C1 segment of cervical spinal cord (tissue), 14 donors: Measurements from ENCODE around the gene TECPR1.
A peak's percentile ranks its signal among the peaks of the same experiment; 100 is the strongest.

ENCODE experiments used
- DNase-seq, 14 donors: peaks; one replicate each; lab custom pipeline; 2025; lab: John Stamatoyannopoulos, UW

TECPR1 gene

DNA sequence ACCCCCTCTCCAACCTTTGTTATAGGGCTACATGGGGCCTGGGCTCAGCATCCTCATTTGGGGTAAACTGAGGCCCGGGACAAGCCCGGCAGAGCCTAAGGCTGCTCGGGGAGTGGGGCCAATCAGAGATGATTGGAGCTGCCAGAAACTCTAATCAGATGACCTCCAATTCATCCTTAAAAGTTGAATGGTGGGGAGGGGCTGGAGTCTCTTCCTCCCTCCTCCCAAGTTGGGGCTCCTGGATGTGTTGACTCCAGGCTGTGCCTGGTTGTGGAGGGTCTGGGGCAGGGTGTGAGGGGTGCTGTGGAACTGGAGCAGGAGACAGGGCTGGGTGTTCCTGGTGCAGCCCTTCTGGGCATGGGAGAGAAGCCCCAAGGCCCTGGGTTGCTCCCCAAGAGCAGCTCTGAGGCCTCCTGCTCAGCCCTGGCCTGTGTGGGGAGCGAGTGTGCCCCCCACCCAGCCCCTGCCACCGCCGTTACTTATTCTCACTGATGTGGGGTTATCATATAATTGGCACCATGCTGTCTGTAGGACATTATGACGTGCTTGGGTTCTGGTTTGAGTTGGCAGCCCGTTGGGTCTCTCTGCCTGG lies 38.6 kb downstream of the TECPR1 start:
- no peak for DNase-seq

GRCh38 chr7:98212532-98213041 lies 39.4 kb downstream of the TECPR1 start:
- no peak for DNase-seq

- no peak for DNase-seq
These were observed 40.1 kb downstream of the TECPR1 start for GRCh38 chr7:98211676-98212531.

DNA sequence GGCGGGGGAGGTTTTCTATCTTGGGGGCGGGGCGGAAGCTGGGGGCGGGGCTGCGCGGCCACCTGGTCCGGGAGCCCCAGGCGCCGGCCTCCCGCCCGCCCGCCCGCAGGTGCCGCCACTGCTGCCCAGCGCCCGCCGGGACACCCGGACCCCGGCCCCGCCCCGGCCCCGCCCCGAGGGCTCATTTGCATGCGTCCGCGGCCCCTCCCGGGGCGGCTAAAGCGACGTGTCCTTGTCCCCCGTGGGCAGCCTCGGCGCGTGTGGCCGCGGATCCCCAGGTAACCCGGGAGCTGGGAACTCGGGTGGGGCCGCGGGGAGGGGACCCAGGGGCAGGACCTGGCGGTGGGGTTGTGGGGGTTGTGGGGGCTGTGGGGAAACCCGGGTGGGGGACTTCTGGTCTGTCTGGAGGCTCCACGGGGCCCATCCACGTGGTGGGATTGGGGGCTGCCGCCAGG lies 40.8 kb downstream of the TECPR1 start, which contains the start of gene BHLHA15:
Gene BHLHA15 (plus strand): TSS at position 219 of the 455 bp plus-strand sequence. CDS start 871 bp downstream, outside the sequence.
- no peak for DNase-seq

DNA sequence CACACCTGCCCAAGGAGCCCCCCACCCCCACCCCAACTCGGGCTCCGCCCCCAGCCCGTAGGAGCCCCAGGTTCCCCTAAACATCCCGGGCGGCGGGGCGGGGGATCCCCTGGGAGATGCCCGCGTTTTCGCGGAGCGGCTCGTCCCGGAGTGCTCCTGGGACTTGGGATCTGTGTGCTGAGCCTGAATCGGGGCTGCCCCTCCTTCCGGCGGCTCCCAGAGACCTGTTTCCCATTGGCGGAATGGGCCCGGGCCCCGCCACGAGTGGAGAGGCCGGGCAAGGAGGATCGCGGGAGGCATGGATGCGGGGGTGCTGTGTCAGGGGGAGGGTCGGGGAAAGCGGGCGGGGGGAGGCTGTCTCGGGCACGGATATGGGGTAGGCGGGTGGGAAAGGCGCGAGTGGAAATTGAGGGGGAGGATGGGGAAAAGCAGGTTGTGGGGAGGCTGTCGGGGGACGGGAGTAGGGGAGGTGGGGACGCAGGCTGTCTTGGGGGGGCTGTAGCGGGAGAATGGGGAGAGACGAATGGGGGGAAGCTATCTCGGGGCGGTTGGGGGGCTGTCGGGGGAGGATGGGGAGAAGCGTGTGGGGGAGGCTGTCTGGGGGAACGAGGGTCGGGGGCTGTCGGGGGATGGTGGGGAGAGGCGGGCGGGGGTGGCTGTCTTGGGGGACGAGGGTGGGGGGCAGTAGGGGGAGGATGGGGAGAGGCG lies 41.4 kb downstream of the TECPR1 start:
- no peak for DNase-seq

DNA sequence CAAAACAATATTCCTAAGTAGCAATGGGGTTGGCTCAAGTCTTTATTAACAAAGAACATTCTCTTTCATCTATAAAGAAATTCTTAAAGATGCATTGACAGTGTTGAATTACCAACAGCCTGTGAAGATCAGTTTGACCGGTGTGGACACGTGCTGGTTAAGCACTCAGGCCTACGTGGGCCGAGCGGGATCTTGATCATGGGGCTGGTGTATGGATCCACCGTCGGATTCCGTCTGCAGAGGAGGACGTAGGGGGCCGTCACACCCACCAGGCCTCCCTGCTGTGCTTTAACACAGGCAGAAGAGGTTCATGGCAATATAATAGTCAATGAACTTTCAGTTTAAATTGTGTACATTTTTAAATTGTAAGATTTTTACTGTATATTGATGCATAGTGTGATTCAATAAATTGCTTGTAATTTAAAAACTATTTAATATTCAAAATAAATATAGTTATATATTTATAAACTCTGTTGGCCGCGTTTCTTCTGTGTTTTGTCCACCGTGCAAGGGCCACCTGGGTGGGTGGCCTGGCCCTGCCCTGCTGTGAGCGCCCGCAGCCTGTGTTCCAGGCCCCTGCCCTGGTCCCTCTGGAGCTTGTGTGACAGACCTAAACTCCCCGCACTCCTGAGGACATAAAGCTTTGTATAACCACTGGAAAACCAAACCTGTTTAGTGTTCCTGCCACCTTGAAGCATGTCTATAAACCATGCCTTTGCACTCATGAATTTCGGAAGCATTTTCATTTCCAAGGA lies 42.7 kb downstream of the TECPR1 start:
- DNase-seq = no peak

- no peak for DNase-seq
These were observed 45.3 kb downstream of the TECPR1 start for GRCh38 chr7:98206451-98207330.

GRCh38 chr7:98205162-98205845 lies 46.7 kb downstream of the TECPR1 start:
- DNase-seq = no peak

- DNase-seq = no peak
These were observed 47.4 kb downstream of the TECPR1 start for GRCh38 chr7:98204670-98205069.

- no peak for DNase-seq
These were observed 47.9 kb downstream of the TECPR1 start for GRCh38 chr7:98203964-98204605.

- DNase-seq = no peak
These were observed 48.6 kb downstream of the TECPR1 start for GRCh38 chr7:98203261-98203963.

DNA sequence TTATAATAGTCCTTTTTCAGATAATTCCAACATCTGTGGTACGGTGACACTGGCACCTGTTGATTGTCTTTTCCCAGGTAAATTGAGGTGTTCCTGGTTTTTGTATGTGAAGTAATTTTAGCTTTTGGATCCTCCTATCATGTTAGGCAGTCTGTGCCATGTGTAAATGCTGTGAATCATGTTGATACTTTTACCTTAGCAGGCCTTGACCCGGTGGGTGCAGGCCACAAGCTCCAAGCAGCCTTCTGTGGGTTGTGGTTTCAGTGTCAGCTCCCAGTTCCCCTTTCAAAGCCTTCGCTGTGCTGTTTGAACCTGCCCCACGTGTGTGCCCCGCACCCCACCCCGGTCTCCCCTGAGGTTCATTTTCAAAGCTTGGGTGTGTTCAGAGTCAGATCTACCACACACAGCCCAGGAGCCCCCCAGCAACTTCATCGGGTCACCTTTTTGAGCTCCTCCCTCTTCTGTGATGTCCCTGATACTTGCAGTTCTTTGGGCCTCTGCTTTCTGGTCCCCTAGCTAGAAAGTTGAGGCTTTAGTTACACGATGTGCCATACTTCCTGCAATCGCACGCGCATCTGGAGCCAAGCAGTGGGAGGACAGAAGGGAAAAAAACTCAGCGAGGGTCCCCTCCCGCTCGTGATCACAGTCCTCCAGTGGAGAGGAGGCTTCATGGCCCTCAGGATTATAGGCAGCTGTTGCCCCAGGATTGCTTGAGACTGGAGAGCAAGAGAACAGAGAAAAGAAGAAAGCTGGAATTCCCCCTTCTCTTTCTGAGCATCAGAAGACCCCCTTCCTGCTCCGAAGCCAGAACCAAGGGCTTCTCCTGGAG lies 49.5 kb downstream of the TECPR1 start:
- no peak for DNase-seq

DNA sequence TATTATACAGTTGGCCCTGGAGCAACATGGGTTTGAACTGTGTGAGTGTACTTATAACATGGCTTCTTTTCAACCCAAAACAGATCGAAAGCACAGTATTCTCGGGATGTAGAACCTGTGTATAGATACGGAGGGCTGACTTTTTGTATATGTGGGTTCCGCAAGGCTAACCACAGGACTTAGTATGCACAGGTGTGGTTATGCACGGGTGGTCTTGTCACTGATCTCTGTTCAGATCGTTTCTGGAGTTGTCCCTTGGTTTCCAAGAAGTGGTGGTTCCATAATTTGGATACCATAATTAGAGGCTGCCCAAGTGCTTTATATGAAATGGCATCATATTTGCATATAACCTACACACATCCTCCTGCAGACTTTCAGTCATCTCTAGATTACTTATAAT lies 51.7 kb downstream of the TECPR1 start:
- DNase-seq = no peak

DNA sequence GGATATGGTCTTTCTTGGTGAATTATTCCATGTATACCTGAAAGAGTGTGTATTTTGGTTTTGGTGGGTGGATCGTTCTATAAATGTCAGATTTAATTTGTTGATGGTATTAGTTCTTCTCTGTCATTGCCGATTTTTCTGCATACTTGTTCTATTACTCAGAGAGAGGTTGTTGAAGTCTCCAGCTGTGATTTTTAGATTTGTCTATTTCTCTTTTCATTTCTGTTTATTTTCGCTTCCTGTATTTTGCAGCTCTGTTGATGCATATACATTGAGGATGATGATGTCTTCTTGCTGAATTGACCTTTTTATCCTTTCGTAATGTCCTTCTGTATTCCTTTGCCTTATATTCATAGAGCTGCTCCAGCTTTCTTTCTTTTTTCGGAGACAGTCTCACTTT lies 52.9 kb downstream of the TECPR1 start:
- DNase-seq = no peak

- DNase-seq = no peak
These were observed 55.1 kb downstream of the TECPR1 start for GRCh38 chr7:98196706-98197605.

GRCh38 chr7:98194672-98195457 lies 57.2 kb downstream of the TECPR1 start:
- peak in 6 of 14 donors; percentile 18 to 53 (median 40) for DNase-seq
